NCI-H128 (cell line): ENCODE results near the gene CYP4F11.
"Not testable (repeated sequence)": the region's sequence is repeated elsewhere in the genome, so short reads cannot be mapped to it uniquely, and the experiment has no call there.

Experiments used
- DNase-seq: peaks from one replicate; lab custom pipeline; 2025; ENCODE audit not compliant: unreplicated experiment; lab: John Stamatoyannopoulos, UW

The CYP4F11 gene

GRCh38 chr19:15934332-15935078 is at the start of gene CYP4F11:
CYP4F11 (minus strand) TSS chr19:15934529; CDS start chr19:15934408, 121 bp downstream.
- no peak for DNase-seq

GRCh38 chr19:15979293-15979692 is 45.0 kb upstream of the CYP4F11 start:
- DNase-seq: no peak

GRCh38 chr19:15977690-15978089 is 43.4 kb upstream of the CYP4F11 start:
- no peak for DNase-seq

GRCh38 chr19:15976836-15977689 is 42.7 kb upstream of the CYP4F11 start:
- no peak for DNase-seq

- no peak for DNase-seq
Measured at GRCh38 chr19:15974856-15975255, 40.5 kb upstream of the CYP4F11 start.

- not testable (repeated sequence) for DNase-seq
Measured at GRCh38 chr19:15972043-15972442, 37.7 kb upstream of the CYP4F11 start.

- no peak for DNase-seq
Measured at GRCh38 chr19:15971224-15971780, 37.0 kb upstream of the CYP4F11 start.

GRCh38 chr19:15964231-15964630 is 29.9 kb upstream of the CYP4F11 start:
- no peak for DNase-seq

GRCh38 chr19:15962319-15962718 is 28.0 kb upstream of the CYP4F11 start:
- no peak for DNase-seq

GRCh38 chr19:15954820-15955219 is 20.5 kb upstream of the CYP4F11 start:
- DNase-seq: no peak

- no peak for DNase-seq
Measured at GRCh38 chr19:15948223-15949058, 14.1 kb upstream of the CYP4F11 start, which contains the start of gene OR10H4. OR10H4 (plus strand) TSS chr19:15949008; CDS start chr19:15949008, 0 bp downstream.

- no peak for DNase-seq
Measured at GRCh38 chr19:15945301-15945700, 11.0 kb upstream of the CYP4F11 start.

GRCh38 chr19:15944401-15944800 is 10.1 kb upstream of the CYP4F11 start:
- DNase-seq: no peak

GRCh38 chr19:15937771-15938170 is 3.4 kb upstream of the CYP4F11 start:
- no peak for DNase-seq

GRCh38 chr19:15936950-15937349 is 2.6 kb upstream of the CYP4F11 start:
- DNase-seq: no peak

GRCh38 chr19:15936173-15936572 is 1.8 kb upstream of the CYP4F11 start:
- no peak for DNase-seq

- DNase-seq: no peak
Measured at GRCh38 chr19:15935167-15935702, 906 bp upstream of the CYP4F11 start.

- not testable (repeated sequence) for DNase-seq
Measured at GRCh38 chr19:15933761-15934331, 483 bp downstream of the CYP4F11 start.

GRCh38 chr19:15928321-15928720 is 6.0 kb downstream of the CYP4F11 start:
- DNase-seq: no peak

- no peak for DNase-seq
Measured at GRCh38 chr19:15926484-15926883, 7.8 kb downstream of the CYP4F11 start.
